Adrenal gland (tissue), 5 donors: ENCODE measurements around the gene HHIPL1.

Experiments
- CTCF ChIP-seq, 6 experiments: fragments of 450-650 bp in 4 of 6; fragments of 200-600 bp in 2 of 6; sonication (generic) in 1 of 6; IDR thresholded peaks; 1 replicate in 5 of 6; 2 replicates in 1 of 6; pipeline versions ENCODE4 v1.5.1 to v1.8.0; 2016 to 2021; ENCODE audit warnings: antibody characterized with exemption in 6 of 6, mild to moderate bottlenecking in 2 of 6, moderate library complexity in 1 of 6
- POLR2A ChIP-seq, 2 donors: fragments of 450-650 bp; IDR thresholded peaks; one replicate each; pipeline ENCODE4 v1.6.1; 2017; ENCODE audit warnings: antibody characterized with exemption in 2 of 2, mild to moderate bottlenecking in 2 of 2, moderate library complexity in 1 of 2
- donor health status: DM: no; HTN: no; CAD: no.

GRCh38 chr14:99625476-99625875 is 19.5 kb upstream of the HHIPL1 start:
- TF ChIP-seq POLR2A (IDR thresholded peaks at IDR 0.05) = no peak
- no peak for TF ChIP-seq CTCF (IDR thresholded peaks at IDR 0.05)
